GM21825 (cell line): ENCODE measurements around the gene MELTF.

Experiments
- ATAC-seq: cut with Tn5 transposase; IDR thresholded peaks from one replicate; pipeline ENCODE4 v1.9.1; 2021; ENCODE audit warnings: mild to moderate bottlenecking, moderate library complexity; ENCODE audit not compliant: unreplicated experiment

Gene MELTF

GRCh38 chr3:197010556-197011351 is 18.9 kb downstream of the MELTF start:
- ATAC-seq, result no peak

DNA sequence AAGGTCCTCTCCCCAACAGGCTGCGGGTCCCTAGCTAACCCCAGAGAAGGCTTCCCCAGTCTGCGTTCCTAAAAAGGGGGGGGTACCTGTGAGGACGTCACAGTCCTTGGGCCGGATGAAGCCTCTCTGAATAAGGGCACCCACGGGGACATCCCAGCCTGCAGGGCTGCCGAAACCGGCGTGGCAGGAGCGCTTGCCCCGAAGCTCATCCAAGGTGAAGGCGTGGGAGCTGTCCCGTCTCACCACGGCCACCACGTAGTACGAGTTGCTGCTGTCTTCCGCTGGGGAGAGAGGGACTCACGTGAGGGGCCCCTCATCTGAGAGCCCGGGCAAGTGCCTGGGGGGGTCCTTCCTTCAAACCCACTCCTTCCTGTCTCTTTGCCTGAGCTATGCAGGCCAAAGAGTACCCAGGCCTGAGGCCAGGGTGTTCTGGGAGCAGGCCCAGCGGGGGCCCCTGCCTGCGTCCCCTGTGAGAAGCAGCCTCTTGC is 20.0 kb downstream of the MELTF start:
- ATAC-seq, result no peak

GRCh38 chr3:197008436-197009209 is 21.0 kb downstream of the MELTF start:
- ATAC-seq, result no peak

GRCh38 chr3:197007953-197008352 is 21.7 kb downstream of the MELTF start:
- no peak for ATAC-seq

DNA sequence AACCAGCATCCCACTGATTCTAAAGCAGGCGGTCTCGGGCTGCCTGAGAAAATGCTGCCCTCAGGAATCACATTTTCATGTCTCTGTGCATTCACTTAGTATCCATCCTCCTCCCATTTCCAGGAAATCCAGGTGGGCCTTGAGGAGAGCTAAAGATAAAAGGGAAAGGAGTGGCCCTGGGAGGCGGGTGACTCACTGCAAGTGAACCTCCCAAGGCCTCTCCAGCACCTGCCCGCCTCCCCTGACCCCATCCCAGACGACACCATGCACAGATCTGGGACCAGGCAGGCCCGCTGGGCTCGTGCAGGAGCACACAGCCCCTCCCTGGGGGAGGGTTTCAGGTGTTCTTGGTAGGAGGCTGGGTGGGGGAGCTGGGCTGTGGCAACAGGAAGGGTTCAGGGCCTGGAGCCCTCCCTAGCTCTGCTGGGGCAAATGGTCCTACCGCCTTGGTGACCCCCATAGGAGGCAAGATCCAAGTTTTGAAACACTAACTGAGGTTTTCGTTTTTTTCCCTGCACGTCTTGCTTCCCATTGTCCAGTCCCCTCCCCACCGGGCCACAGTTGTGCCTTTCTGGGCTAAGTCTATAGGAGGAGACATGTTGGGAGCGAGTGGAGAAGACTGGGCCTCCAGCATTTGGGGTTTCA is 22.2 kb downstream of the MELTF start:
- ATAC-seq, result no peak

DNA sequence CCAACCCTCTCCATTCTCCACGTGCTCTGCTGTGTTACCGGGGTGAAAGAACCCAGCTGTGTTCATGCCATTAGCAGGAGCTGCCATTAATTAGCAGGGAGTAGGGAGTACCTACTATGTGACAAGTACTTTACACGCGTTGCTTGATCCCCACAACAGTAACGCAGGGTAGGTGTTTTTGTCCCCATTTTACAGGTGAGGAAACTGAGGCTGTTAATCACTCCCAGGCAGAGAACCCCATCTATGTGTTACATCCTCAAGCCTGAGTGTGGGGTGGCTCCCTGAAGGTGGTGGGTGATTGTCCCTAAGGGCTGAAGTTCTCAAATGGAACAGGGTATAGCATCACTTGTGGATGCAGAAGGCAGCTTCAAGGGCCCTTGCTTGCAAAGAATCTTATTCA is 22.8 kb downstream of the MELTF start:
- no peak for ATAC-seq

DNA sequence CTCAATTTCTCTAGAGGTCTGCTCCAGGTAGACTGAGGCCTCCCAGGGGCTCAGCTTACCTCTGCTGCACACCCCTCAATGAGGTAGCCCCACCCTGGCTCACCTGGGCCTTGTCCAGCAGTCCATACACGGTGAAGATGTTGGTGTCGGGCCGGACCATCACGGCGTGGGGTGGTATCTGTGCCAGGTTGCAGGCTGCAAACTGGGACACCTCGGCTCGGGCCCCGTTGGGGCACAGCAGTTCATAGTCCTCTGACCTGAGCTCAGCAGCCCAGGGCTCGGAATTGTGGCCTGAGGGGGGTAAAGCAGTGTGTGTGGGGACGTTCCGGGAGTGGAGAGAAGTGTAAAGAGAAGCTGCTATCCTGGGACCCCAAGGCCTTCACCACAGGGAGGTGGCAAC is 23.2 kb downstream of the MELTF start:
- no peak for ATAC-seq

DNA sequence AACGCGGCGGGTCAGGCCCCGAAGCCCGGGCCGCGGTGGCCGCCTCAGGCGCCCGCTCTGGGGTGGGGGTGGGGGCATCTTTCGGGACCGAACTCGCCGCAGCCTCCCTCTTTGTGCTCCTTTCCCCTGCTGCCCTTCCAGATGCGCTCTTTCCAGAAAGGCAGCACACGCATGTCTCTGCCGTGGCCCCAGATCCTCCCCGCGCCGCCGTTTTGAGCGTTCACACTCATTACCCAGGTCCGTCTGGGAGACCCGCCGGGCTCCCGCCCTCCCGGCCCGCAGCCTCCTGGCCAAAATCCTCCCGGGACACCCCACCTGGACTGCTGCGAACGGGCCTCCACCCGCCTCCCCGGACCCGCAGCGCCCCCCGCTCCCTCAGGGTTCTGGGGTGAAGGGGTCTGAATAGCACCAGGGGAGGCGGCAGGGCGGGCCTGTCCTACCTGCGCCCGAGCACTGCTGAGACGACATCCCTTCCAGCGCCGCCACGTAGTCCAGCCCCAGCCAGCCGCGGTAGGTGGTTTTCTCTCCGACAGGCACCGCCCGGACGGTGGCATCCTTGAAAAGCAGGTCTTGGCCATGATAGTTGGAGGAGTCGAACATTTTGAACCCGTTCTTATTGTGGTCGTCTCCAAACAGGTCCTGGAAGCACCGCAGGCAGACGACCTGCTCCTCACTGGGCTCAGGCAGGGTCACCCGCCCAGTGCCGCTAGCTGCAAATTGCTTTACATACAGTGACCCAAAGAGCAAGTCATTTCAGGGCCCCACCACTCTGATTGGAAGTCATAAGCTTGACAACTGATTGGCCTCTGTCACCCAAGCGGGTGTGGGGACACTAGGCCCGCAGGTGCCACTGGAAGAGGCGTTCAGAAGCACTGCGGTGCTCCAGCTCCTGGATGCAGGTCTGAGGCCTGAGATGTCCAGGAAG is 25.9 kb downstream of the MELTF start:
- ATAC-seq, result no peak

GRCh38 chr3:197002701-197003454 is 26.7 kb downstream of the MELTF start:
- peak; percentile 70 for ATAC-seq

DNA sequence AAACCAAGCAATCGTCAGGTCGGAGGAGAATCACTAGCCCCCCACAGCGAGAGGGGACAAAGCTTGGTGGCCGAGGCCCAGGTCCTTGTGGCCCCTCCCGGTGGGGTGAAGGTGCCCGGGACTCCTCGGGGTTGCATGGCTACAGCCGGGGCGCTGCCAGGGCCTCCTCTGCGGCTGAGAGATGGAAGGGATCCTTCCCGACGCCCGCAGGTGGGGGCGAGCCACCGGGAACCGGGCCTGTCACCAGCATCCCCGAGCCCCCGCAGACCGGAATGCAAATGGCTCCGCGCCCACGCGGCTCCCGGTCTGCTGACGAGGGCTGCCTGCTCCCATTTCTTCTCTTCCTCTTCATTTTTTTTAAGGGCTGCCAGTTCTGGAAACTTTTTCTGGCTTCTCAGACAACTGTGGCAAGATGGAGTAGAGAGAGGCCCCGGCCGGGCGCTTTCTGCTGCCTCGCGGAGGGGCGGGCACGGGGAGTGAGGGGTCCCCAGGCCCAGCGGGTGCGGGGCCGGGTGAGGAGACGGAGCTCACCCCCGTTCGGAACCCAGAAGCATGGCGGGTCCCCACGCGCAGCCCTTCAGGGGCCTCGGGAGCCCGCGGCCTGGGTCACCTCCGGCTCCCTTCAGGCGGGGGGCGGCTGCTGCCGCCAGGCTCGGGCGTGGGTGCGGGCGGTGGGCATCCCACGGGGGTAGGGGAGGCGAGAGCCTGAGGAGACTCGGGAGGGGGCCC is 27.5 kb downstream of the MELTF start:
- no peak for ATAC-seq

GRCh38 chr3:197001106-197001971 is 28.3 kb downstream of the MELTF start:
- no peak for ATAC-seq

GRCh38 chr3:197000211-197000610 is 29.4 kb downstream of the MELTF start:
- no peak for ATAC-seq

DNA sequence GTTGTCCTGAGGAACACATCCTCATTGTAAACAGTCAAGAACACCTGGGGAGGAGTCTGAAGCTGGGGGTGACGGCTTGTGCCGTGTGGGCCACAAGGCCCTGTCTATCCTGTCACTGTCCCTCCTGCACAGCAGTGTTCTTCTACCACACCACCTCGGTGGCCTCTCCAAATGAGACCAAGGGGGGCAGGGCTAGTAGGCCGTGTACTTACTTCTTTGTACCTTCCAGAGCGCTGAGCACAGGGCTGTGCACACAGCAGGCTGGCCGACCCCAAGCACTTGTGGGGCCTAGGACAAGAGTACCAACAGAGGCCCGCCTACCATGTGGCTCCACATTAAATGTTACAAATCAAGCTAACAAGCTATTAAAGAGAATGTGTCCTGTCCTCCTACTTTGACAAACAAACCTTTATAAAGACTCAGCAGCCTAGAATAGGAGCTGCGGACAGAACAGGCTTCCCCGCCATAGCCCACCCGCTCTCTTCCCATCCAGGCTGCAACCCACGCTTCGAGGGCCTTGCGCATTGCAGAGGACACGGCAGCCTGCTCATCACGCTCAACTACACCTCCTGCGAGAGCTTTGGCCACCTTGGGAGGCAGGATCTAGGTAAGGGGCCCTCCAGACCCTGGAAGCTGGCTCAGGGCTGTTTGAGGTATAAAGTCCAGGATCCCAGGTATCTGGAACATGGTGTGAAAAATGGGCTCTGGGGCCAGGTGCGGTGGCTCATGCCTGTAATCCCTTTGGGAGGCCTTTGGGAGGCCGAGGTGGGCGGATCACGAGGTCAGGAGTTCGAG is 30.5 kb downstream of the MELTF start:
- no peak for ATAC-seq

GRCh38 chr3:196997311-196997710 is 32.3 kb downstream of the MELTF start:
- ATAC-seq, result no peak

DNA sequence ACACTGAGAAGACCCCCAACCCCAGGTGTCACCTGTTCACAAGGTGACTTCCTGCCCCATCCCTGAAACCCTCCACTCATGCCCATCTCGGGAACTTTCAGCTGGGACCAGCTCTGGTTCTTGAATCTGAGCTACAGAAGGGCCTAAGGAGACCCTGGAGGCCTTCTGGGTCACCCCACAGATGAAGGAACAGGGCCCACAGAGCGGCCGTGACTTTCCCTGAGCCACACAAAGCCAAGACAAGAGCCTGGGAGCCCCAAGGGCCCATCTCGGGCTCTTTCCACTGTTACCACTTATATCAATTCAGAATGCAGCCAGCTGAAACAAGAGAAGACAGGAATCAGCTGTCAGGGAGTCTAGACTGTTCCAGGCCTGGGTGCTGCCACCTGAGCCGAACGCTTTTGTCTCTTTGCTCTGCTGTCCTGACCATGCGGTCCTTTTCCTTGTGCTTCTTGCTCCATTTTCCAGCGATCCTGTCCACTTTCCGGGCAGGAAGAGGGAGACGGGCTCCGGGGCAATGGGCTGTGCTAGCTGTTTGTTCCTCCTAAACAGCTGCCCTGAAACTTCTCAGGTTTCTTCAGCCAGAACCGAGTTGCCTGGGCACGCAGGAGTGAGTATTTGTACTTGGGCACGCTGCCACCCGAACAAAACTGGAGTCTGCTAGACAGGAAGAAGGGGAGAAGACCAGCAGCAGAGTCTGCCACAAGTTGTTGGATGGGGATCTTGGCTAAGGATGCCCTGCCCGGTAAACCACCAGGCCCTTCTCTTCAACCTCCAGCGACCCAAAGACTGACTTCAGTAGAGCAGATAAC is 33.0 kb downstream of the MELTF start:
- no peak for ATAC-seq

GRCh38 chr3:196995646-196996355 is 33.8 kb downstream of the MELTF start:
- no peak for ATAC-seq
